Lower leg skin (tissue), 4 donors: Measurements from ENCODE around the gene SEMA5B. TPM values are rescaled to one million over a fixed set of nuclear protein-coding genes. Genes with fewer than 3 reads are reported as not detected.

Experiments
- DNase-seq, 2 donors: peaks; one replicate each; pipeline ENCODE4 v3.0.0-alpha.2; 2019; ENCODE audit warnings: low spot score in 2 of 2
- H3K4me3 ChIP-seq: fragments of 200-600 bp; sonication (generic); 2 replicates; pipeline ENCODE4 v1.5.1; 2017; ENCODE audit warnings: mild to moderate bottlenecking, low read depth; ENCODE audit not compliant: poor library complexity, severe bottlenecking
- POLR2A ChIP-seq, 2 donors: fragments of 450-650 bp; IDR thresholded peaks; one replicate each; pipeline ENCODE4 v1.6.1; 2016 to 2017; ENCODE audit warnings: antibody characterized with exemption in 2 of 2, mild to moderate bottlenecking in 1 of 2, moderate library complexity in 1 of 2
- WGBS, 2 donors: methylation state at CpG; one replicate each; pipeline ENCODE4 v1.1.5; 2018; 5-methylcytosine and 5-hydroxymethylcytosine counted together
- intact Hi-C: fragments of 100-400 bp; cut with DNase I; formaldehyde crosslinking; loops from one replicate; pipeline ENCODE4 v1.15.0; 2023; ENCODE audit warnings: low total_unique reads
- total RNA-seq, 4 donors: library from RNA; depleted of rRNA; stranded (reverse); fragments of >200 nt; gene quantifications; one replicate each; pipeline ENCODE4 v1.1.0, GENCODE V29; 2016
- TF ChIP-seq, protein P1 (sequence below), 3 donors: fragments of 450-650 bp; IDR thresholded peaks; one replicate each; pipeline ENCODE4 v1.5.1; 2016; ENCODE audit warnings: antibody characterized with exemption in 3 of 3, mild to moderate bottlenecking in 3 of 3, moderate library complexity in 2 of 3

The SEMA5B gene
- total RNA-seq, 4 donors from 2014 or later: 0.21 to 1.8 (median 0.61) TPM

DNA sequence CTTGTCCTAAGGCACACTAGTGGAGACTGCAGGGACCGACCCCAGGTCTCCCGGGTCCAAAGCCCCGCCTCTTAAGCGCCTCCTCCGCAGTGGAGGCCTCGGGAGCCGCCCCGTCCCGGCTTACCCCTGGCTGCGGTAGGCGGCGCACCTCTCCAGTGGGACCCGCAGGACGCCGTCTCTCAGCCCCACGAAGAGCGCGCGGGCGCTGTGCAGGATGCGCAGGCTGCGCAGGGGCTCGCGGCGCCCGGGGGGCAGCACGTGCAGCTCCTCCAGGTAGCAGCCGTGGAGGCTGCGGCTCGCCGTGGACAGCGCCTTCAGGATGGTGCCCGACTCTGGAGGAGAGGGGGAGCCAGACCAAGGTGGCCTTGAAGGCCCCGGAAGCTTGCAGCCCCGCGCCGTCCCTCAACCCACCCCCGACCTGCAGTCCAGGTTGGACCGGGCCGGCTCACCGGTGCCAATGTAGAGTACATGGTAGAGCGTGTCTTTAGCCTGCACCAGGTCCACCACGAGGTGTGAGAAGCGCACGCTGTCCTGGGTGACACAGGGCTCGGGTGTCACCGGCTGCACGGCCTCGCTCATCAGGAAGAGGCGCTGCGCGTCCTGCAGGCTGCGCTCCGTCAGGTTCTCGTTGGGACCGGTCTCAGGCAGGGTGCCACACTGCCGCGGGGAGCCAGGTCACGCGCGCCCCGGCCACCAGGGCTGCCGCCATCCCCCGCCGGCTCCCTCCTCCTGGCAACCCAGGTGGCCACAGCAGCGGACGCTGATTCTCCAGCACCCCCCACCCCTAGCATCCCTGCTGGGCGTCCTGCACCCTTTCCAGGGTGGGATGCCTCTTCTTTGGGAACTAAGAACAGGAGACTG, 105.5 kb downstream of the SEMA5B start:
- intact Hi-C loops: no loop called here
- no peak overlapping the region for H3K4me3 ChIP-seq
- WGBS, 2 donors: 18 to 21% methylated on average over 29 to 51 of the region's 68 CpGs
- TF ChIP-seq, protein P1, sequence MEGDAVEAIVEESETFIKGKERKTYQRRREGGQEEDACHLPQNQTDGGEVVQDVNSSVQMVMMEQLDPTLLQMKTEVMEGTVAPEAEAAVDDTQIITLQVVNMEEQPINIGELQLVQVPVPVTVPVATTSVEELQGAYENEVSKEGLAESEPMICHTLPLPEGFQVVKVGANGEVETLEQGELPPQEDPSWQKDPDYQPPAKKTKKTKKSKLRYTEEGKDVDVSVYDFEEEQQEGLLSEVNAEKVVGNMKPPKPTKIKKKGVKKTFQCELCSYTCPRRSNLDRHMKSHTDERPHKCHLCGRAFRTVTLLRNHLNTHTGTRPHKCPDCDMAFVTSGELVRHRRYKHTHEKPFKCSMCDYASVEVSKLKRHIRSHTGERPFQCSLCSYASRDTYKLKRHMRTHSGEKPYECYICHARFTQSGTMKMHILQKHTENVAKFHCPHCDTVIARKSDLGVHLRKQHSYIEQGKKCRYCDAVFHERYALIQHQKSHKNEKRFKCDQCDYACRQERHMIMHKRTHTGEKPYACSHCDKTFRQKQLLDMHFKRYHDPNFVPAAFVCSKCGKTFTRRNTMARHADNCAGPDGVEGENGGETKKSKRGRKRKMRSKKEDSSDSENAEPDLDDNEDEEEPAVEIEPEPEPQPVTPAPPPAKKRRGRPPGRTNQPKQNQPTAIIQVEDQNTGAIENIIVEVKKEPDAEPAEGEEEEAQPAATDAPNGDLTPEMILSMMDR (IDR thresholded peaks at IDR 0.05): no peak
- TF ChIP-seq POLR2A (IDR thresholded peaks at IDR 0.05): no peak
- DNase-seq: peak in 1 of 2 donors; percentile 74

DNA sequence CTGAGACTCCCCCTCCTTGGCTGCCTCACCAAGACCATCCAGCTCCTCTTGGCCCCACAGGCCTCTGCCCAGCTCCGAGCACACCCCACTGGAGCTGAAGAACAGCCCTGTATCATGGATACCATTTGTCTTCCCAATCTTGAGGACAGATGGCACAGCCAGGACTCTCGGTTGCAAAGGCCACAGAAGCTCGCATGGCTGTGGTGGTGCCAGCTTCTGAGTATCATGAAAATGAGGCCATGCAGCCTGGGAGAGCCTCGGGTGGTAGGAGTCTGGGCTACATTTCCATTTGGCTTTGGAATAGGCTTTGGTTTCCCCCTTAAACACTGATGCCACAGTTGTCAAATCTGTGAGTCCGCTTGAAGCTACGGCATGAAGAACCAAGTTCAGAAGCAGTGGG, 106.6 kb downstream of the SEMA5B start:
- TF ChIP-seq, protein P1 (IDR thresholded peaks at IDR 0.05): no peak
- DNase-seq: peak in 1 of 2 donors; percentile 46
- intact Hi-C loops: no loop called here
- H3K4me3 ChIP-seq: no peak overlapping the region
- 67 to 95% methylated on average over 5 to 6 of the region's 6 CpGs for WGBS, 2 donors

DNA sequence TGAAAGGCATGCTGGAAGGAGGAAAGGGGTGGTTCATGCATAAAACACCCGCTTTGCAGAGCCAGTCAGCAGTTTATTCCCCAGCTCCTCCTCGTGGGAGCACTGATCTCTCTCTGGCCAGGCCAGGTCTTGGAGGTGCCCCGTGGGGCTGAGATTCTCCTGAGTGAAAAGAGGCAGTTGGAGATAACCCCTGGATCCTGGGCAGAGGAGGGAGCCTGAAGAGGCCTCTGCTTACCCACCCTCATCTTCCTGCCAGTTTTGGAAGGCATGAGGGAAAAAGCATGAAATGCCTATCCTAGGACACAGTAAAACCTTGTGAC, 108.3 kb downstream of the SEMA5B start:
- no peak overlapping the region for H3K4me3 ChIP-seq
- intact Hi-C loops: no loop called here
- TF ChIP-seq, protein P1 (IDR thresholded peaks at IDR 0.05): no peak
- TF ChIP-seq POLR2A (IDR thresholded peaks at IDR 0.05): no peak
- DNase-seq: no peak
- WGBS, 2 donors: 75 to 77% methylated on average over 3 of the region's 3 CpGs

DNA sequence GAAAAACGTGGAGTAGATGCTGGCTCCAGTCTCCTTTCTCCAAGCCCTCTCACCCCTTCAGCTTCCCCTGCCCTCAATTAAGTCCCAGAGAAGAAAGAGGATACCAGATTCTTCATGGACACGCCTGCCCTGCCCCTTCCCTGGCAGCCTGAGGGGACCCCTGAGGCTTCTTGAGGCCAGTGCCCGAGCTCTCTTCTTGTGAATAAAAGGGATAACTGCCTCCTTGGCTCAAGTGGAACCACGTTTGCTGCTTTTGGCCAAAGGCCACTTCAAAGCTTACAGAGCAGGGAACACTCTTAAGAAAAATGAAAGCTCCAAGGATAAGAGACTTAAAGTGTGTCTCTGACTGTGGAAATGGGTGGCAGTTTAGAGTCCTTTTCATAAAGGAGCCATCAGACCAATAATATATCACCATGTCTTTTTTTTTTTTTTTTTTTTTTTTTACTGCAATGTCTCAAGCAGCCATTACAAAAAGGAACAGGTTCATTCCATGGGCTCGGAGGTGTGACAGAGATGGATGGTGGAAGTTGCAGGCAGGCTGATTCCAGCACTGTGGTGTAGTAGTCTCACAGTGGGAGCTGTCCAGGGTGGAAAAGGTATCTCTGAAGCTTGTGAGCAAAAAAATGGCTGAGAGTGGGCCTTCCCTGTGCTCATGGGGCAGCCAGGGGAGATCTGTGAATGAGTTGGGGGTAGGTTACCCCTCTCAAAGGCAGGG, 108.8 kb downstream of the SEMA5B start:
- no peak for DNase-seq
- 41 to 50% methylated on average over 5 of the region's 5 CpGs for WGBS, 2 donors
- intact Hi-C loops: no loop called here

DNA sequence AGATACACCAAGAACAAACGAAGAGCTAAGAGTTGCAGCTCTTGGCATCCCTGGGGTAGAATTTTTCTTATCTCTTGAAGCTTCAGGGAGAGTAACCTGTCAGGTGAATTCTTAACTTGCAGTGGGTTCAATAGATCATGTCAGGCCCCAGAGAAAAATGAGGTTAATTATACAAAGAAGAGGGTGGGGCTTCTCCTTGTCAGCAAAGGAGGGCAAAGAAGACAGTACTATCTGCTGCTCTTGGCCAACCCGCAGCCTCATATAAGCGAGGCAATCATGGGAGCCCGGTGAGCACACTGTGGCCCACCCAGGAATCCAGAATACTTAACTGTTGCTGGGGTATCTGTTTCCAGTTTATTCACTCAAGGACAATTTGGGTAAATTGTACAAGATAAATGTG, 110.2 kb downstream of the SEMA5B start:
- no peak for TF ChIP-seq POLR2A (IDR thresholded peaks at IDR 0.05)
- TF ChIP-seq, protein P1 (IDR thresholded peaks at IDR 0.05): no peak
- H3K4me3 ChIP-seq: no peak overlapping the region
- WGBS, 2 donors: 84 to 86% methylated on average over 4 of the region's 4 CpGs
- intact Hi-C loops: no loop called here
- DNase-seq: no peak

More for the DNA sequence above, 108.8 kb downstream of the SEMA5B start:
- TF ChIP-seq, protein P1 (IDR thresholded peaks at IDR 0.05): no peak
- TF ChIP-seq POLR2A (IDR thresholded peaks at IDR 0.05): no peak
- no peak overlapping the region for H3K4me3 ChIP-seq
